Measurements from ENCODE around the gene NTRK1.

Gene NTRK1

DNA sequence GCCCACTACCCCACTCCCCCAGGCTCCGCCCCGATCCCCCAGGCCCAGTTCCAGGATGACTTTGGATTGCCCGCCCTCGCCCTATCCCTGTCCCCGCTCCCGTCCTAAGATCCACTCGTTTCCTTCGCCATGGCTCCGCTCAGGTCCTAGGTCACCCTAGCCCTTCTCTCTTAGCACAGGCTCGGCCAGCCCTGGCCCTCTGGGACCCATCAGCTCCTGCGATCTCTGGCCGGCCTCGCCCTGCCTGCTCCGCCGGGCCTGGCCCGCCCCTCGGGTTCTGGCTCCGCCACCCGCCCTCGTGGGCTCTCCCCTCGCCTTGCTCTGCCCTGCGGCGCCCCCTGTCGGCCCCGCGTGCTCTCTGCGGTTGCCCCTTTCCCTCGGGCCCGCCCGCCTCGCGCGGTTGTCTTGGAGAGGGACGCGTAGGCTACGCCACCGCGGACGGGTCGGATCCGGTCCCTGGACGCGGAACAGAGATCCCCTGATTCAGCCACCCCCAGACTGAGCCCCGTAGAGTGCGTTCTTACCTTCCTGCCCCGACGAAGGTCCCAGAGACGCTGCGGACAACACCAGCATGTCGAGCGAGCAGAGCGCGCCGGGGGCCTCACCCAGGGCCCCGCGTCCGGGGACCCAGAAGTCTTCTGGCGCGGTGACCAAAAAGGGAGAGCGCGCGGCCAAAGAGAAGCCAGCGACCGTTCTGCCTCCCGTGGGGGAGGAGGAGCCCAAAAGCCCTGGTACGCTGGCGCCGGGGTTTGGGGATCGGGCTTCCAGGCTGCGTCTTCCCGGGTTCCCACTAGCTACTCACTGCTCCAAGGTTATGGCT is 59.8 kb downstream of the NTRK1 start, which contains the start of gene LRRC71:
TSS of gene LRRC71 (plus strand) at position 400 of the 820 bp plus-strand sequence. CDS start at position 572, 172 bp downstream.
- peak; percentile 56 for DNase-seq

DNA sequence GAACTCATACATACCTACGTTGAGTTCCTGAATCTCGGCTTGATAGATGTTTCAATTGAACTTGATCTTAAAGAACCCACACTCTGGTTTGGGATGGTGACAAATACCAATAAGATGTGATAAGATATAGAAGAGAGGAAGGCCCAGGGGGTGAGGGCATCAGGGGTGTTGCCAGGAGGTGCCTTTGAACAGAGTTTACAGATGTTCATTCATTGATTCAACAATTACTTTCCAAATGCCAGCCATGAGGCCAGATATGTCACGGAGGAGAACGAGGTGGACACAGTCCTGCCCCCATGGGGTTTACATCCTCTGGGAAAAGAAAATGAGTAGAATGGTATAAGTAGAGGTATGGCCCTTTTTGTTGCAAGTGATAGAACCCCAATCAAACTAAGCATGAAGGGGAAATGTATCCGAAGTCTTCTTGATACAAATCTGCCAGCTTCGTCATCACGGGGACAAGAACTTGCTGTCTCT is 60.4 kb downstream of the NTRK1 start:
- DNase-seq: no peak

DNA sequence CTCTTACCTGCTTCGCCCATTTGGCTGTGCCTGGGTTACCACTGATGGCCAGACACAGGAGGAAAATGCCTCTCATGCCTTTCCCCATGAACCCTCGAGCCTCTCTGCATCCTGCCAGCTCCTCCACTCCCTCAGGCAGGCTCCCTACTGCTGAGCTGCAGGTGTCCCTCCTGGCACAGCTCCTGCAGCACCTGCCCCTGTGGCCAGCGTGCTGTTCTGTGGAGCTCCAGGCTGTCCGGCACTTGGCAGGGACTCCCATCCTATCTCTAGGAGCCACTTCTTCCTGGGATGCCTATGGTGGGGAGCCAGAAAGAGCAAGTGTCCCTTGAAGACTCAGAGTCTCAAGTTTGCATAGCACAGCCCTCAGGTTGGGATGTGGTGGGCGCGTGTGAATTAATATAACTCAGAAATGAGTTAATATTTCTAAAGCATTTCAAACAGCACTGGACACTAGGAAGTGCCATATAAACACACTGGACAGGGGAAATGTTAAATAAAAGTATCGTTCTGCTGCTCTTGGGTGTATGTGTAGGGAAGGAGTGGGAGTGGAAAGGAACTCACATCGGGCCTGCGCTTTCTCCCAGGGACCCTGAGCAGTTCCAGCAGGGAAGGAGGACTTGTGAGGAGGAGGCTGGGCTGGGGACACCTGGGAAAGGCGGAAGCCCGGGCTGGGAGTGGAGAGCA is 62.5 kb downstream of the NTRK1 start:
- DNase-seq: no peak

DNA sequence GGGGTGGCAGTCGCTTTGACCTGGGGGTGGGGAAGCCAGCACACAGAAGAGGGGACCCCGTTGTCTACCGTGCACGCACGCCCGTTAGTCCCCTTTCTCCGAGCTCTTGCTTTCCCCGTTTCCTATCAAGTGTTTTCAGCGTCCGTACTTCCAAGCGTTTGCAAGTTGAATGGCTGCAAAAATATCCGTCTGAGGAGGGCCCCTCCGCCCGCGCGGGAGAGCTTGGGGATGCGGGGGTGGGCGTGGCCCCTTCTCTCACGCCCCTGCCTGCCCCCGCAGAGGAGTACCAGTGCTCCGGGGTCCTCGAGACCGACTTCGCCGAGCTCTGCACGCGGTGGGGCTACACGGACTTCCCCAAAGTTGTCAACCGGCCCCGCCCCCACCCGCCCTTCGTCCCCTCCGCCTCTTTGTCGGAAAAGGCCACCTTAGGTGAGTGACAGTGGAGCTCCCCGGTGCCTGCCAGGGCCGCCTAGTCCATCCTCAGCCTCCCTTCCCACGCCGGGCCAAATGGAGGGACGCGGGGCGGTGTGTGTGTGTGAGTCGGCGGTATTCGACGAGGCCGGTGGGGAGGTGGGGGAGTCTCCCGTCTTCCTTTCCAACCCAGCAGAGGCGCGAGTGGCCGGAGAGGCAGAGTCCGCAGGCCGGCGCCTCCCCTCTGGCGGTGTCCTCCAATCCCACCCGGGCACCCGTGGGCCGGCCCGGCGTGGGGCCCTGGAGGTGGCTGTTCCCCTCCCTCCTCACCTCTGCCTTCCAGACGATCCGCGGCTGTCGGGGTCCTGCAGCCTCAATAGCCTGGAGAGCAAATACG is 63.2 kb downstream of the NTRK1 start:
- no peak for DNase-seq

DNA sequence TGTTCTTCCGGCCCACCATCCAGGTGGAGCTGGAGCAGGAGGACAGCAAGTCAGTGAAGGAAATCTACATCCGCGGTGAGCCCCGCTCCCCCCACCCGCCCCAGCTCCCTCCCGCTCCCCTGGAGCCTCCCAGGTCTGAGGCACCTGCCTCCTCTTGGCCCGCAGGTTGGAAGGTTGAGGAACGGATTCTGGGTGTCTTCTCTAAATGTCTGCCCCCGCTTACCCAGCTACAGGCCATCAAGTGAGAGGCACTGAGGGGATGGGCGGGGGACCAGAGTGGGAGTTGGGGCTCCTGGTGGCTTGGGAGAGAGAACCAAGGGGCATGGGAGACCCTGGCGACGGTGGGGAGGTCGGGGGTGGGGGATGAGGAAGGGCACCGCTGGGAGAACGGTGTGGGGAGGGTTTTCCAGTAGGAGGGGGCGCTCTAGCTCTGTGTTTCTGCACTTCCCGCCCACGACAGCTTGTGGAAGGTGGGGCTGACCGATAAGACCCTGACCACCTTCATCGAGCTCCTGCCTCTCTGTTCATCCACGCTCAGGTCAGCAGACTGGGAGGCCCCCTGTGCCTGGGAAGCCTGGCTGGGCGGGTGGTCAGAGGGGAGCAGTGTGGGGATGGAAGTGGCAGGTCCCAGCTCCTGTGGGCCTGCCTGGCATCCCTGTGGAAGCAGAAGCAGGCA is 64.0 kb downstream of the NTRK1 start:
- DNase-seq: no peak

DNA sequence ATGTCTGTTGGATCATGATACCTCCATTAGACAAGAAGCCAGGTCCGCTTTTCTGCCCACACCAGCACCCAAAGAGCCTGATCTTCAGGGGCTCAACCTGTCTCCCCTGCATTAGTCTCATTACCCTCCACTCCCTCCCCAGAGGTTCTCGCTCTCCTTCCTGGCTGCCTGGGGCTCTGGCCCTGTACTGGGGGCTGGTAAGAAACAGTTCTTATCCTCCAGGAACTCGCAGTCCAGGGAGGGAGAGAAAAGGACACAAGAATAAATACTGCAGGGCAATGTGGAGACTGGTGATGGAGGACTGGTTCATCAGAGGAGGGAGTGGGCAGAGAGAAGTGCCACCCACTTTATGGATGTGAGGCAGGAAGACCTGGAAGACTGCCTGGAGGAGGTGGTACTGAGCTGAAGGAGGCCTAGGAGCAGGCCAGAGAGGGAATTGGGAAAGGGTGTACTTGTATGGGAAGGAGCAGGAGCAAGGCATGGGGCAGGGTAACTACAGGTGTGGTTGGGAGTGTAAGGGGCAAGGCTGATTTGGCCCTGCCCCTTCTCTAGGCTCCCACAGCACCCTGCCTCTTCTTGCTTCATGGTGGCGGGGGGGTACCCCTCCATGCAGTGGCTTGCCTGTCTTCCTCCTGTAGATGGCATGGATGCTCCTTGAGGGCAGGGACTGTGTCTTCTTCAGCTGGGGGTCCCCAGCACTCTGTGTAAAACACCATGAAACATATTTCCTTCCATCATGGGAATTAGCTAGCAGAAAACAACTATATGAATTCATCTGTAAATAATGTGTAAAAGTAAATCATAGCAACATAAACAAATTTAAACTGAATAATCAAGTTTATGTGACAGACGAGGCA is 64.7 kb downstream of the NTRK1 start:
- DNase-seq: no peak

DNA sequence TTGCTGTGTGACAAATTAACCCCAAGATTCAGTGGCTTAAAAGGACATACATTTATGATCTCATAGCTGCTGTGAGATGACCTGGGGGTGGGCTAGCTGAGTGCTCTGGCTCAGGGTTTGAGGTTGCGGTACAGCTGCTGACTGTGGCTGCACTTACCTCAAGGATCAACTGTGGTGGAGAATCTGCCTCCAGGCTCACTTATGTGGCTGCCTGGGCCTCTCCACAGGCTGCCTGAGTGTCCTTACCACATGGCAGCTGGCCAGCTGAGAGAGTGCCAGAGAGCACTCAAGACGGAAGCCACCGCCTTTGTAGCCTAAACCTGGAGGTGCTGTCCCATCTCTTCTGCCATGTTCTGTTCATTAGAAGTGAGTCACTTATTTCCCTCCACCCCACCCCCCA is 65.5 kb downstream of the NTRK1 start:
- DNase-seq: peak; percentile 7

DNA sequence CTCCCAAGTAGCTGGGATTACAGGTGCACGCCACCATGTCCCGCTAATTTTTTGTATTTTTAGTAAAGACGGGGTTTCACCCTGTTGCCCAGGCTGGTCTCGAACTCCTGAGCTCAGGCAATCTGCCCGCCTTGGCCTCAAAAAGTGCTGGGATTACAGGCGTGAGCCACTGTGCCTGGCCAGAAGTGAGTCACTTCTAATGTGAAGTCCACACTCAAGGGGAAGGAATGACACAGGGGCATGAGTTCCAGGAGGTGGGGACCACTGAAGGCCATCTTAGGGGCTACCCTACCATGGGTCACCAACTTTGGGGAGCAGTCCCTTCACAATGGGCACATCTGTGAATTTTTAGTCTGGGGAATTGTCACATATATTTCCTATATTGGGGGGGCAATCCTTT is 66.0 kb downstream of the NTRK1 start:
- DNase-seq: peak; percentile 13

DNA sequence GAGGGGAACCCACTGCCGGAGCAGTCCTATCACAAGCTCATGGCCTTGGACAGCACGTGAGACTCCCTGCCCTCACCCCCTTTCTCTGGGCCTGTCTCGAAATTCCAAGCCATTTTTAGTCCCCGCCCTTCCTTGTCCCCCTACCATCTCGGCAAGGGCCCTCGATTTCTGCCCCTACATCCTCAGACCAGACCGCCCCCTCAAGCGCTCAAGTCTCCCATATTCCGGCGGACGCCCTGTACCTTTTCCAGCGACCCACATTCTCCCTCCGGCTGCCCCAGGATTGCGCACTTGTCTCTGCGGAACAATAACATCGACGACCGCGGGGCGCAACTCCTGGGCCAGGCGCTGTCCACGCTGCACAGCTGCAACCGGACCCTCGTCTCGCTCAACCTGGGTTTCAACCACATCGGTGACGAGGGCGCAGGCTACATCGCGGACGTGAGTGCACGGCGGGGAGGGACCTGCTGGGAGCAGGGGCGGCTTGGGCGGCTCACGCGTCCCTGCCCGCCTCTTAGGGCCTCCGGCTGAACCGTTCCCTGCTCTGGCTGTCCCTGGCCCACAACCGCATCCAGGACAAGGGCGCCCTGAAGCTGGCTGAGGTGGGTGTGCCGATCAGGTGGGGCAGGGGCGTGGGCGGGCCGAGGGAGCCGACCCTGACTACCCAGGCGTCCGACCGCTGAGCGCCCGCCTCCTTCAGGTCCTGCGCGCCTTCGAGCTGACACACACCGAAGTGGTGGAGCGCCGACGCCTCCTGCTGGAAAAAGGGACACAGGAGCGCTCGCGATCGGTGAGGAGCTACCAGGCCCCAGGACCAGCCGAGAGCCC is 66.8 kb downstream of the NTRK1 start:
- DNase-seq: peak; percentile 70

DNA sequence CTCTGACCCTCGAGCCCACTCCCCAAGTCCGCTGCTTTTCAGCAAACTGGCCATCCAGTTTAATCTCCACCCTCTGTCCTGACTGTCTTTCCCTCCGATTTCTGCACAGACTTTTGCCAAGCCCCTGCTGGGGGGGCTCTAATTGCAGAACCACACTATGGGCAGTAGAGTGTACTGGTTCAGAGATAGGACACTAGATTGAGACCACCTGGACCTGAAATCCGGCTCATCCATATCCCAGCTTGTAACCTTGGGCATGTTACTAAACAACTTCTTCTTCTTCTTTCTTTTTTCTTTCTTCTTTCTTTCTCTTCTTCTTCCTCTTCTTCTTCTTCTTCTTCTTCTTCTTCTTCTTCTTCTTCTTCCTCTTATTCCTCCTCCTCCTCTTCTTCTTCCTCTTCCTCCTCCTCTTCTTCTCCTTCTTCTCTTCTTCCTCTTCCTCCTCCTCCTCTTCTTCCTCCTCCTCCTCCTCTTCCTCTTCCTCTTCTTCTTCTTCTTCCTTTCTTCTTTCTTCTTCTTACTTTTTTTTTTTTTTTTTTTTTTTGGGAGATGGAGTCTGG is 67.5 kb downstream of the NTRK1 start:
- DNase-seq: no peak

DNA sequence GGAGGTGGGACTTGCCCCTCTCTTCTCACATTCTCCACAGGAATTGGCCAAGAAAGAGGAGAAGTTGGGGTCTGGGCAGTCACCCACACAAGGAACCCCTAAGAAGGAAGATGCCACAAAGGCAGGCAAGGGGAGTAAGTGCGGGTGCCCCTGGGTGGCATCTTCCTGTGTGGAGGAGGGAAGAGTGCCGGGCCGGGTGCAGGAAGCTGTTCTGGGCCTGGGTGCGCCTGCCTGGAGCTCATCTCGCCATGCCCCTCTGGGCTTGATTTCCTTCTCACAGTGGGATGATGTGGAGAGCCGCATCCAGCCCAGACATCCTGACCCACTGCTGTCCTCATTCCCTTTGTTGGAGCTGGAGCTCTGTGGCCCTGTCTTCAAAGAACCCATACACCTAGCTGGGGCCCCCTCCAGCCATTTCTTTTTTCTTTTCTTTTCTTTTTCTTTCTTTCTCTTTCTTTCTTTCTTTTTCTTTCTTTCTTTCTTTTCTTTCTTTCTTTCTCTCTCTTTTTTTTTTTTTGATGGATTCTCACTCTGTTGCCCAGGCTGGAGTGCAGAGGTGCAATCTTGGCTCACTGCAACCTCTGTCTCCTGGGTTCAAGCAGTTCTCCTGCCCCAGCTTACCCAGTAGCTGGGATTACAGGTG is 69.1 kb downstream of the NTRK1 start:
- DNase-seq: no peak

DNA sequence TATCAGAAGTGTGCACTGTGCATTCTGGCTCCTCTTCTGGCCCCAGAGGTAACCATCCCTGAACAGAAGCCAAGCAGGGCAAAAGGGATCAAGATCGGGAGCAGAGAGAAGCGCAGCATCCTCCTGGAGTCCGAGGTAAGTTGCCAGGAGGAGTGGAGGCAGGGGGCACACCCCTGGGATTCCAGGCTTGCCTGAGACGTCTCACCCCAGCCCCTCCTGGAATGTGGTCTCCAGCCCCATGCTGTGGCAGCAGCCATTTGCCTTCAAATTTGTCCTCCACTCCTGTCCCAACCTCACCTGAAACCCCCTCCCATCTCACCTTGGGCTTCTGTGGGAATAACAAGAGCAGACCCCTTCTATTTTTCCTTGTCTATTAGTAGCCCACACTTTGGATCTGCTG is 69.8 kb downstream of the NTRK1 start:
- no peak for DNase-seq

Data from HCEC 1CT (cell line).